Esophagus squamous epithelium (tissue), 5 donors: ENCODE measurements around the gene DDI2. TPM values are rescaled to one million over a fixed set of nuclear protein-coding genes. Genes with fewer than 3 reads are reported as not detected.

Experiments
- DNase-seq: peaks from one replicate; lab custom pipeline; 2025; lab: John Stamatoyannopoulos, UW
- H3K27ac ChIP-seq, 4 donors: fragments of 200-600 bp; sonication (generic); one replicate each; pipeline ENCODE4 v1.5.1; 2016 to 2019; ENCODE audit warnings: mild to moderate bottlenecking in 1 of 4
- H3K27me3 ChIP-seq, 4 donors: fragments of 200-600 bp; sonication (generic); 1 replicate in 3 of 4; 2 replicates in 1 of 4; pipeline versions ENCODE4 v1.5.1 to v1.6.0; 2017 to 2021; ENCODE audit warnings: antibody characterized with exemption in 1 of 4
- H3K36me3 ChIP-seq, 3 donors: fragments of 200-600 bp; sonication (generic); one replicate each; pipeline ENCODE4 v1.5.1; 2016 to 2019
- H3K4me1 ChIP-seq, 3 donors: fragments of 200-600 bp; sonication (generic); one replicate each; pipeline ENCODE4 v1.5.1; 2017 to 2019
- H3K4me3 ChIP-seq, 4 donors: fragments of 200-600 bp; sonication (generic); 1 replicate in 3 of 4; 2 replicates in 1 of 4; pipeline ENCODE4 v1.5.1; 2016 to 2019; ENCODE audit warnings: mild to moderate bottlenecking in 2 of 4, moderate library complexity in 1 of 4
- H3K9me3 ChIP-seq, 3 donors: fragments of 200-600 bp; sonication (generic); one replicate each; pipeline ENCODE4 v1.5.1; 2016 to 2019
- POLR2A ChIP-seq, 4 donors: fragments of 450-650 bp; IDR thresholded peaks; one replicate each; pipeline ENCODE4 v1.6.1; 2017; ENCODE audit warnings: antibody characterized with exemption in 4 of 4, mild to moderate bottlenecking in 4 of 4, moderate library complexity in 3 of 4
- WGBS, 2 donors: methylation state at CpG; one replicate each; pipeline ENCODE4 v1.1.5; 2018; 5-methylcytosine and 5-hydroxymethylcytosine counted together
- intact Hi-C: fragments of 100-400 bp; cut with DNase I; formaldehyde crosslinking; loops from one replicate; pipeline ENCODE4 v1.15.0; 2022
- total RNA-seq, 4 donors: library from RNA; depleted of rRNA; stranded (reverse); fragments of >200 nt; gene quantifications; one replicate each; pipeline ENCODE4 v1.1.0, GENCODE V29; 2016
- TF ChIP-seq, protein P1 (sequence below), 6 experiments: fragments of 450-650 bp in 4 of 6; fragments of 200-600 bp in 2 of 6; sonication (generic) in 2 of 6; IDR thresholded peaks; one replicate each; pipeline ENCODE4 v1.5.1; 2016 to 2019; ENCODE audit warnings: antibody characterized with exemption in 6 of 6, mild to moderate bottlenecking in 4 of 6, moderate library complexity in 4 of 6
- donor health status: DM: yes; HTN: yes; CAD: no.

DDI2 gene
- total RNA-seq, 4 donors from 2014 or later, result 20.6 to 62.9 (median 48.3) TPM

DNA sequence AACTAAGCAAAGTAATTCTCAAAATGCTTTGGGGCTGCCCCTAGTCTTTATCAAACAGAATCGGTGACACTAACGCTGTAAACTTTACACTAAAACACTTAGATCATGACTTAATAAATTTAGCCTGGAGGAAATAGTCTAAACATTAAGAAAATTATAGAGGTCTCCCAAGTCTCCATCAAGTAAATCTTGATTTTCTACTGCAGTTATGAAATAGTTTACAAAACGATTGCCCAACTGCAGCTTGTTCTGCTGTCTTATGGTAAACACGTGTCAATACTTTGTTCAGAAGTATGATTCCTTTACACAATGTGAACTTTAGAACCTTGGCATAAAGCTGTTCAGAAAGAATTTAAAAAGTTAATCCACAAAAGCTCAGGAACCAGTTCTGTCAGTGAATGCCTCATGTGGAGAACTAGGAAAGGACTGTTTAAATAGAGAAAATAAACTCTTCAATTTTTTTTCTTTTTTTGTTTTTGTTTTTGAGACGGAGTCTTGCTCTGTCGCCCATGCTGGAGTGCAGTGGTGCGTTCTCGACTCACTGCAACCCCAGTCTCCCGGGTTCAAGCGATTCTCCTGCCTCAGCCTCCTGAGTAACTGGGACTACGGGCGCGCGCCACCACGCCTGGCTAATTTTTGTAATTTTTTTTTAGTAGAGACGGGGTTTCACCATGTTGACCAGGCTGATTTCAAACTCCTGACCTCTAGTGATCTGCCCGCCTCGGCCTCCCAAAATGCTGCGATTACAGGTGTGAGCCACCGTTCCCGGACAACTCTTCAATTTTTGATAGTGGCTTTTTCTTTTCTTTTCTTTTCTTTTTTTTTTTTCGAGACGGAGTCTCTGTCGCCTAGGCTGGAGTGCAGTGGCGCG, 1.6 kb downstream of the DDI2 start:
- Histone ChIP-seq H3K27me3 (no peaks in the 10 kb centered on the region), H3K27ac (peak overlapping the region; percentile 92 to 100 (median 99)), H3K4me1 (peaks cover 27 to 67% (median 50%) of the 10 kb centered on the region in 3 donors), H3K9me3 (no peaks in the 10 kb centered on the region), H3K4me3 (peak overlapping the region; percentile 55 to 99 (median 93)), H3K36me3 (no peaks in the 10 kb centered on the region)
- 62% methylated on average over 26 of the region's 26 CpGs for WGBS, 2 donors
- intact Hi-C loops, result loop anchor here (5.0 kb wide), 1 partner anchor 63 kb away; the partner anchor contains the start of gene PLEKHM2
- no peak for TF ChIP-seq POLR2A (IDR thresholded peaks at IDR 0.05)
- TF ChIP-seq, protein P1, sequence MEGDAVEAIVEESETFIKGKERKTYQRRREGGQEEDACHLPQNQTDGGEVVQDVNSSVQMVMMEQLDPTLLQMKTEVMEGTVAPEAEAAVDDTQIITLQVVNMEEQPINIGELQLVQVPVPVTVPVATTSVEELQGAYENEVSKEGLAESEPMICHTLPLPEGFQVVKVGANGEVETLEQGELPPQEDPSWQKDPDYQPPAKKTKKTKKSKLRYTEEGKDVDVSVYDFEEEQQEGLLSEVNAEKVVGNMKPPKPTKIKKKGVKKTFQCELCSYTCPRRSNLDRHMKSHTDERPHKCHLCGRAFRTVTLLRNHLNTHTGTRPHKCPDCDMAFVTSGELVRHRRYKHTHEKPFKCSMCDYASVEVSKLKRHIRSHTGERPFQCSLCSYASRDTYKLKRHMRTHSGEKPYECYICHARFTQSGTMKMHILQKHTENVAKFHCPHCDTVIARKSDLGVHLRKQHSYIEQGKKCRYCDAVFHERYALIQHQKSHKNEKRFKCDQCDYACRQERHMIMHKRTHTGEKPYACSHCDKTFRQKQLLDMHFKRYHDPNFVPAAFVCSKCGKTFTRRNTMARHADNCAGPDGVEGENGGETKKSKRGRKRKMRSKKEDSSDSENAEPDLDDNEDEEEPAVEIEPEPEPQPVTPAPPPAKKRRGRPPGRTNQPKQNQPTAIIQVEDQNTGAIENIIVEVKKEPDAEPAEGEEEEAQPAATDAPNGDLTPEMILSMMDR (IDR thresholded peaks at IDR 0.05), result peak in 3 of 6 experiments; percentile 10 to 35 (median 31)
- no peak for DNase-seq

DNA sequence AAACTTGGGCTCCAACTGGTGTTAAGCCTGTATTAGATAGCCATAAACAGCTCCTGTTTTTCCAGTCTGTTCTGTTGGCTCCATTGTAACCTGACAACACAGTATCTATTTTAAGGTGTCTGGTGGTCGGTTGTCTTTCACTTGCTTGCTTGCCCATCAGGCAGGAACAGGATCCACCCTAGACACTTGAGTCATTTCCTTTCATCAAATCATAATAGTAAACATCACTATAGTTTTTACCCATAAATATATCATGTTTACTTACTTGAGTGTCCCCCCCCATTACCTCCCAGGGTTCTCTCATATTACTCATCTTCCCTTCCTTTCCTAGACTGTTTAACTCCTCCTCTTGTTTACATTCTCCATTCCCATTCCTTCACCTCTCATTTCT, 2.9 kb downstream of the DDI2 start:
- intact Hi-C loops, result no loop called here
- no peak for TF ChIP-seq POLR2A (IDR thresholded peaks at IDR 0.05)
- TF ChIP-seq, protein P1 (IDR thresholded peaks at IDR 0.05), result no peak
- WGBS, 2 donors, result 14 to 20% methylated on average over 1 of the region's 1 CpG
- Histone ChIP-seq H3K27me3 (no peaks in the 10 kb centered on the region), H3K4me1 (peaks cover 27 to 80% (median 50%) of the 10 kb centered on the region in 3 donors), H3K4me3 (peak overlapping the region in 3 of 4 donors; percentile 0 to 99 (median 95)), H3K9me3 (no peaks in the 10 kb centered on the region), H3K36me3 (no peaks in the 10 kb centered on the region), H3K27ac (peak overlapping the region; percentile 92 to 100 (median 99))
- DNase-seq, result no peak

DNA sequence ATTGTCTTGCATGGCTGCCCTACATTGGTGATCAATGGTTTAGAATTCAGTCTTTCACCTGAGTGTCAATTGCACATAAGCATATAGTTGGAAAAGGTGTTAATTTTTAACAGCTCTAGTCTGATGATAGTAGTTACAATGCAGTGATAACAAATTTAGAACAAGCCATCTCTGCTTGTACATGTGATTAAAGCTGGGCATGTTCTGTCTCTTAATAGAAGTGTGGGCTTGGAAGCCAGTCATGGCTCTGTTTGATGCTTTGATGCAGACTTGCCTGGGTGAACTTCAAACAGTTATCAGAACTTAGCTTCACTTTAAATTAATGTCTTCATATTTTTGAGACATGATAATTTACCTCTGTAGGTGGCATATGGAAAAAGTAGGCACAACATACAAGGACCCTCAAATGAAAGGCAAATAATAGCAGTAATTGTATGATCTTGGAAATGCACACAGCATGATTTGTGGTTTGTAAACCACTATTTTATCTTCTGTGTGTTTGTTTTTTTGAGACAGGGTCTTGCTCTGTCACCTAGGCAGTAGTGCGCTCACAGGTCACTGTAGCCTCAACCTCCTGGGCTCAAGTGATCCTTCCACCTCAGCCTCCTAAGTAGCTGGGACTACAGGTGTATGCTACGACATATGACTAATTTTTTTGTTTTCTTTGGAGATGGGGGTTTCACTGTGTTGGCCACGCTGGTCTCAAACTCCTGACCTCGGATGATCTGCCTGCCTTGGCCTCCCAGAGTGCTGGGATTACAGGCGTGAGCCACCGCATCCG, 3.8 kb downstream of the DDI2 start:
- H3K27me3 ChIP-seq, result no peaks in the 10 kb centered on the region
- H3K9me3 ChIP-seq, result no peaks in the 10 kb centered on the region
- intact Hi-C loops, result no loop called here
- DNase-seq, result no peak
- WGBS, 2 donors, result 87 to 95% methylated on average over 5 to 7 of the region's 7 CpGs
- peaks cover 27 to 86% (median 49%) of the 10 kb centered on the region in 3 donors for H3K4me1 ChIP-seq
- no peaks in the 10 kb centered on the region for H3K36me3 ChIP-seq
- H3K4me3 ChIP-seq, result no peak overlapping the region
- H3K27ac ChIP-seq, result peak overlapping the region in 3 of 4 donors; percentile 21 to 100 (median 98)
- TF ChIP-seq, protein P1 (IDR thresholded peaks at IDR 0.05), result no peak
- no peak for TF ChIP-seq POLR2A (IDR thresholded peaks at IDR 0.05)

DNA sequence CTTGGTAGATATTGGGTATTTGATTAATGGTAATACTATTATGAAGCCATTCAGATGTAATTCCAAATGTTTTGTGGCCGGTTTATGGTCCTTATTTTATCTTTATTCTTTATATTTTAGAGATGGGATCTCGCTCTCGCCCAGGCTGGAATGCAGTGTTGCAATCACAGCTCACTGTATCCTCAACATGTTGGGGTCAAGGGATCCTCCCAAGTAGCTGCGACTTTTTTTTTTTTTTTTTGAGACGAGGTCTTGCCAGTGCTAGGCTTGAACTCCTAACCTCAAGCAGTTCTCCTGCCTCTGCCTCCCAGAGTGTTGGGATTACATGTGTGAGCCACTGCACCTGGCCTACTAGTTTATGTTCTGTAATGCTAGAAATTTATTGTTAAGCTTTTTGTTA, 4.7 kb downstream of the DDI2 start:
- H3K9me3 ChIP-seq, result no peaks in the 10 kb centered on the region
- TF ChIP-seq, protein P1 (IDR thresholded peaks at IDR 0.05), result no peak
- no peak for TF ChIP-seq POLR2A (IDR thresholded peaks at IDR 0.05)
- intact Hi-C loops, result no loop called here
- no peak overlapping the region for H3K4me3 ChIP-seq
- H3K27me3 ChIP-seq, result no peaks in the 10 kb centered on the region
- WGBS, 2 donors, result 54 to 72% methylated on average over 5 of the region's 5 CpGs
- peaks cover 19 to 87% (median 42%) of the 10 kb centered on the region in 3 donors for H3K4me1 ChIP-seq
- DNase-seq, result no peak
- peak overlapping the region; percentile 30 to 100 (median 70) for H3K27ac ChIP-seq
- peaks cover 4 to 8% (median 7%) of the 10 kb centered on the region in 3 donors for H3K36me3 ChIP-seq
